ENCODE measurements around the gene APLP1. TPM values are rescaled to one million over a fixed set of nuclear protein-coding genes. Genes with fewer than 3 reads are reported as not detected.

APLP1 gene
- total and polyA plus RNA-seq, 2 donors from 2014 or later = 3.8 to 13.6 TPM

DNA sequence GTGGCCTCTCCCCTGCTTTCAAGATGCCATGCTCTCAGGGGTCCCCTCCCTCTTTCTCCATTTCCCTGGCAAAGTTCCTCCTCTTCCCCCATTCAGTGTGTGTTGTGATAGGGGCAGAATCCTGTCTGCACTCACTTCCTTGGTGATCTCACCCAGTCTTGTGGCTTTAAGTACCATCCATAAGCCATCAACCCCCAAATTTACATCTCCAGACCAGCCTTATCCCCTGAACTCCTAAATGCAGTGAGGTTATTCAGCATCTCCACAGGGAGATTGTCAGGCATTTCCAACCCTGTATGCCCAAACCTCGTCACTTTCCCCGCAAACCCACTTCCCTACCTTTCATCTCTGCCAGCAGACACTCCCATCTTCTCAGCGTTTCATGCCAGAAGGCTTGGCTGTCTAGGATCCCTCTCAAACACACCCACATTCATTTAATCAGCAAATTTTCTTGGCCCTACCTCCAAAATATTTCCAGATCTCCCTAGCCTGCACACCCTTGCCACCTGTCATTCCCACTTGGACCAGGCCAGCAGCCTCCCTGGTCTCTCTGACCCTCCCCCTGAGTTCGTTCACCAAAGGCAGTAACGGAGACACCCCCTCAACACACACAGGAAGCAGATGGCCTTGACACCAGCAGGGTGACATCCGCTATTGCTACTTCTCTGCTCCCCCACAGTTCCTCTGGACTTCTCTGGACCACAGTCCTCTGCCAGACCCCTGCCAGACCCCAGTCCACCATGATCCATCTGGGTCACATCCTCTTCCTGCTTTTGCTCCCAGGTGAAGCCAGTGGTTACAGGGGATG lies 33.7 kb downstream of the APLP1 start, which contains the start of gene HCST:
Gene HCST, plus strand, starts transcription at position 676 of the 808 bp plus-strand sequence. Its CDS starts 65 bp downstream, at position 741.
- peak within 1 kb of the TSS in 2 of 3 donors; percentile 1 to 23 for H3K9ac ChIP-seq (ENCODE audit: low read length in 3 of 3)
- H3K4me1 ChIP-seq (ENCODE audit: control insufficient read depth in 2 of 3, insufficient read depth in 2 of 3, low read depth in 1 of 3, low read length in 3 of 3) = peaks cover 0 to 7% (median 0%) of the 10 kb centered on the region in 3 donors
- H3K36me3 ChIP-seq (ENCODE audit: control insufficient read depth in 2 of 3, insufficient read depth in 3 of 3, low read length in 3 of 3) = no peaks in the 10 kb centered on the region
- H3K27ac ChIP-seq (ENCODE audit: low read depth in 2 of 2, low read length in 2 of 2) = peak within 1 kb of the TSS in 1 of 2 donors; percentile 60
- FAIRE-seq (no peak), DNase-seq (peak in 1 of 5 donors; percentile 19)
- H3K9me3 ChIP-seq (ENCODE audit: control insufficient read depth in 2 of 3, insufficient read depth in 1 of 3, low read length in 3 of 3) = no peaks in the 10 kb centered on the region
- H3K27me3 ChIP-seq (ENCODE audit: control insufficient read depth, insufficient read depth, low read length) = no peaks in the 10 kb centered on the region
- TF ChIP-seq, protein P1, sequence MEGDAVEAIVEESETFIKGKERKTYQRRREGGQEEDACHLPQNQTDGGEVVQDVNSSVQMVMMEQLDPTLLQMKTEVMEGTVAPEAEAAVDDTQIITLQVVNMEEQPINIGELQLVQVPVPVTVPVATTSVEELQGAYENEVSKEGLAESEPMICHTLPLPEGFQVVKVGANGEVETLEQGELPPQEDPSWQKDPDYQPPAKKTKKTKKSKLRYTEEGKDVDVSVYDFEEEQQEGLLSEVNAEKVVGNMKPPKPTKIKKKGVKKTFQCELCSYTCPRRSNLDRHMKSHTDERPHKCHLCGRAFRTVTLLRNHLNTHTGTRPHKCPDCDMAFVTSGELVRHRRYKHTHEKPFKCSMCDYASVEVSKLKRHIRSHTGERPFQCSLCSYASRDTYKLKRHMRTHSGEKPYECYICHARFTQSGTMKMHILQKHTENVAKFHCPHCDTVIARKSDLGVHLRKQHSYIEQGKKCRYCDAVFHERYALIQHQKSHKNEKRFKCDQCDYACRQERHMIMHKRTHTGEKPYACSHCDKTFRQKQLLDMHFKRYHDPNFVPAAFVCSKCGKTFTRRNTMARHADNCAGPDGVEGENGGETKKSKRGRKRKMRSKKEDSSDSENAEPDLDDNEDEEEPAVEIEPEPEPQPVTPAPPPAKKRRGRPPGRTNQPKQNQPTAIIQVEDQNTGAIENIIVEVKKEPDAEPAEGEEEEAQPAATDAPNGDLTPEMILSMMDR (IDR thresholded peaks at IDR 0.05; ENCODE audit: borderline replicate concordance, extremely low read depth, insufficient read depth) = no peak
- intact Hi-C loops (cut with DNase I) = no loop called here
- peak within 1 kb of the TSS in 1 of 3 donors; percentile 10 for H3K4me3 ChIP-seq (ENCODE audit: low read length in 3 of 3)

DNA sequence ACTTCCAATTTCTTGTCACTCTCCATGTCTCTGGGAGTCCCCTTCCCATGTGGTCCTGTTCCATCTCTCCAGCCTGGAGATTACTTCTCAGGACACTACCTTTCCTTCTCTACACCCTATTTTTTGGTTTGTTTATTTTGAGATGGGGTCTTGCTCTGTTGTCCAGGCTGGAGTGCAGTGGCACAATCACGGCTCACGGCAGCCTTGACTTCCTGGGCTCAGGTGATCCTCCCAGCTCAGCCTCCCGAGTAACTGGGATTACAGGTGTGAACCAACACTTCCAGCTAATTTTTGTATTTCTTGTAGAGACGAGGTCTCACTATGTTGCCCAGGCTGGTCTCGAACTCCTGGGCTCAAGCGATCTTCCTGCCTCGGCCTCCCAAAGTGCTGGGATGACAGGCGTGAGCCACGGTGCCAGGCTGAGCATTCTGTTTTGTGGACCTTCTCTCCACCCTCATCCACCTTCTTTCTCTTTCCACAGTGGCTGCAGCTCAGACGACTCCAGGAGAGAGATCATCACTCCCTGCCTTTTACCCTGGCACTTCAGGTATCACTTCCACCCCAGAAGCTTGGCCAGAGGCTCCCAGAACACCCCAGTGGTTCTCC lies 34.6 kb downstream of the APLP1 start:
- DNase-seq = no peak
- no peaks in the 10 kb centered on the region for H3K36me3 ChIP-seq (ENCODE audit: control insufficient read depth in 2 of 3, insufficient read depth in 3 of 3, low read length in 3 of 3)
- no peaks in the 10 kb centered on the region for H3K27me3 ChIP-seq (ENCODE audit: control insufficient read depth, insufficient read depth, low read length)
- no peaks in the 10 kb centered on the region for H3K9me3 ChIP-seq (ENCODE audit: control insufficient read depth in 2 of 3, insufficient read depth in 1 of 3, low read length in 3 of 3)
- TF ChIP-seq, protein P1 (IDR thresholded peaks at IDR 0.05; ENCODE audit: borderline replicate concordance, extremely low read depth, insufficient read depth) = no peak
- H3K27ac ChIP-seq (ENCODE audit: low read depth in 2 of 2, low read length in 2 of 2) = peak overlapping the region in 1 of 2 donors; percentile 60
- no peak for FAIRE-seq
- intact Hi-C loops (cut with DNase I) = no loop called here
- H3K4me3 ChIP-seq (ENCODE audit: low read length in 3 of 3) = no peak overlapping the region
- no peak overlapping the region for H3K9ac ChIP-seq (ENCODE audit: low read length in 3 of 3)
- H3K4me1 ChIP-seq (ENCODE audit: control insufficient read depth in 2 of 3, insufficient read depth in 2 of 3, low read depth in 1 of 3, low read length in 3 of 3) = peaks cover 0 to 7% (median 0%) of the 10 kb centered on the region in 3 donors

DNA sequence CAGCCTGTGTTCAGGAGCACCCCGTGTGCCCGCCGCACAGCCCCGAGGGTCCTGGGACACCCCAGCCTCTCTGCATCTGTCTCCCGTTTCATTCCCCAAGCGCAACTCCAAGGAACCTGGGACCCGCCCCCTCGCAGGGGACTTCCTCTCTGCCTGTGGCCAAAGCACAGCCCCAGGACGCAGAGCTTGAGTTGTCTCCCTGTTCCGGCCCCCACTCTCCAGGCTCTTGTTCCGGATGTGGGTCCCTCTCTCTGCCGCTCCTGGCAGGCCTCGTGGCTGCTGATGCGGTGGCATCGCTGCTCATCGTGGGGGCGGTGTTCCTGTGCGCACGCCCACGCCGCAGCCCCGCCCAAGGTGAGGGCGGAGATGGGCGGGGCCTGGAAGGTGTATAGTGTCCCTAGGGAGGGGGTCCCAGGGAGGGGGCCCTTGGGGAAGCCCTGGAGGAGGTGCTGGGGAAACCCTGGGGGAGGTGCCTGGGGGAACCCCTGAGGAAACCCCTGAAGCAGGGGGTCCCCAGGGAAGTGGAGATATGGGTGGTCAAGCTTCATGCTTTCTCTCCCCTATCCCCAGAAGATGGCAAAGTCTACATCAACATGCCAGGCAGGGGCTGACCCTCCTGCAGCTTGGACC lies 35.3 kb downstream of the APLP1 start:
- peaks cover 0 to under 1% (median 0%) of the 10 kb centered on the region in 3 donors for H3K4me1 ChIP-seq (ENCODE audit: control insufficient read depth in 2 of 3, insufficient read depth in 2 of 3, low read depth in 1 of 3, low read length in 3 of 3)
- TF ChIP-seq, protein P1 (IDR thresholded peaks at IDR 0.05; ENCODE audit: borderline replicate concordance, extremely low read depth, insufficient read depth) = no peak
- H3K36me3 ChIP-seq (ENCODE audit: control insufficient read depth in 2 of 3, insufficient read depth in 3 of 3, low read length in 3 of 3) = no peaks in the 10 kb centered on the region
- H3K27me3 ChIP-seq (ENCODE audit: control insufficient read depth, insufficient read depth, low read length) = no peaks in the 10 kb centered on the region
- no peak overlapping the region for H3K9ac ChIP-seq (ENCODE audit: low read length in 3 of 3)
- FAIRE-seq (no peak), DNase-seq (peak; percentile 71 to 94 (median 83))
- intact Hi-C loops (cut with DNase I) = no loop called here
- H3K4me3 ChIP-seq (ENCODE audit: low read length in 3 of 3) = no peak overlapping the region
- H3K27ac ChIP-seq (ENCODE audit: low read depth in 2 of 2, low read length in 2 of 2) = peak overlapping the region in 1 of 2 donors; percentile 60
- H3K9me3 ChIP-seq (ENCODE audit: control insufficient read depth in 2 of 3, insufficient read depth in 1 of 3, low read length in 3 of 3) = no peaks in the 10 kb centered on the region

Data from kidney (tissue), 14 donors.